ENCODE data around the gene PXMP2. TPM values are rescaled to one million over a fixed set of nuclear protein-coding genes. Genes with fewer than 3 reads are reported as not detected.

The PXMP2 gene
- 10 to 100 TPM; 12.5 to 18.2 (median 17.3) TPM for polyA plus RNA-seq

DNA sequence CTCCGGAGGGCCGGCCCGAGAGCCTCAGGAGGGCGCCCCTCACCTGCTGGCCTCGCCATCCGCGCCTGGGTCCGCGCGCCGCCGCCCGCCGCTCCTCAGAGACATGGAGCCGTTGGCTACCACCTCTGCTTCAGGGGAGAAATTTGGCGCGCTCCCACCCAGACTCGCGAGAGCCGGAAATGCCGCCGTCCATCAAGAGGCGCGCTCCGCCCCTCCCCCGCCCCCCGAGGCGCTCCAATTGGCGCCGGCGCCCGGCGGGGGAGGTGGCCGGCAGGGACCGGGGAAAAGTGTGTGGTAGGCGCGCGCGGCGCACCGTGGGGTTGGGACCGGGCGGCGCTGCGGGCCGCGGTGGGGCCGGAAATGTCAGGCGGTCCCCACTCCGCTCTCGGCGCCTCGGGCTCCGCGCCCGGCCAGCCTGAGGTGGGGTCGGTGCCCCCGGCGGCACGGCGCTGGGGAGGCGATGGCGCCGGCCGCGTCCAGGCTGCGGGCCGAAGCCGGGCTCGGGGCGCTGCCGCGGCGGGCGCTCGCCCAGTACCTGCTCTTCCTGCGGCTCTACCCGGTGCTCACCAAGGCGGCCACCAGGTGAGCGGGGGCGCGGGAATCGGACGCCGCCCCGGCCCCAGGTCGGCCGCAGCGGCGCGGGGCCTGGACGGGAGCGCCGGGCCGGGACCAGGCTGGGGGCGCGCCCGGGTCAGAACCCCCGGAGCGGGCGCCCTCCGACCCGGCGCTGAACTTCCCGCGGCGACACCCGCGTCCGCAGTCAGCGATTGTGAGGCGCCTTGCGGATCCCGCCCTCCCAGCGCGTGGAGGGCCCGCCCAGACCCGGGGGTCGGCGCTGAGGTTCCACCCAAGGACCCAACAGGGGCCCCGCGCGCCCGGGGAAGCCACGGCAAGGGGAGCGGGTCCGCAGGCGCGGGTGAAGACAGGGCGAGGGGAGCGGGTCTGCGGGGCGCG is at the start of gene PXMP2, which contains the start of gene POLE:
PXMP2 (plus strand) TSS at position 377 of the 954 bp plus-strand sequence; CDS start at position 461, 84 bp downstream.
POLE (minus strand) TSS at position 132 of the 954 bp plus-strand sequence; CDS start at position 105, 27 bp downstream.
- H3K27ac Mint-ChIP-seq = peak within 1 kb of the TSS in 3 of 6 donors; percentile 67 to 76 (median 69)
- no peaks in the 10 kb centered on the region for H3K9me3 Mint-ChIP-seq
- H3K27me3 Mint-ChIP-seq (ENCODE audit: low read depth in 3 of 3) = peaks cover 0 to 2% (median 1%) of the 10 kb centered on the region in 3 donors
- peak within 1 kb of the TSS; percentile 73 to 85 (median 84) for H3K4me3 Mint-ChIP-seq
- DNase-seq = peak; percentile 88 to 92 (median 90)
- peaks cover 14 to 25% of the 10 kb centered on the region in 2 donors for H3K4me1 Mint-ChIP-seq
- H3K36me3 Mint-ChIP-seq = no peaks in the 10 kb centered on the region

DNA sequence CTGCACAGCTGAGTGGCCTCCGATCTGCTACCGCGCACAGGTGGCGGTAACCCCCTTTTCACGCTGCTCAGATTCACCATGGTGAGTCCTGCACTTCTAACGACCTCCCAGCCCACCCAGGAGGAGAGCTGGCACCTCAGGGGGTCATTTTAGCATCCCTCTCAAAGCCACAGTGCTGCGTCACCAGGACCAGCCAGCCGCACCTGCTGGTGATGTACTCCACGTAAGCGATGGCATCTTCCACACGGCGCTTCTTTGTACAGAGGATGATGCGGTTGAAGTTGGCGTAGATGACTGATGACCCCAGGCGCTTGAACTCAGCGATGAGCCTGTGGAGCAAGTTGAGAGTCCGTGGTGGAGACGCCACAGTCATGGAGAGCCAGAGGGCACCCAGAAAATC is 49.6 kb upstream of the PXMP2 start:
- Mint-ChIP-seq H3K27ac (no peak overlapping the region), H3K36me3 (peaks cover 13 to 35% (median 16%) of the 10 kb centered on the region in 3 donors), H3K4me1 (peaks cover 12 to 16% of the 10 kb centered on the region in 2 donors), H3K4me3 (no peak overlapping the region), H3K27me3 (ENCODE audit: low read depth in 3 of 3) (peaks cover 0 to 4% (median 2%) of the 10 kb centered on the region in 3 donors), H3K9me3 (no peaks in the 10 kb centered on the region)
- no peak for DNase-seq

DNA sequence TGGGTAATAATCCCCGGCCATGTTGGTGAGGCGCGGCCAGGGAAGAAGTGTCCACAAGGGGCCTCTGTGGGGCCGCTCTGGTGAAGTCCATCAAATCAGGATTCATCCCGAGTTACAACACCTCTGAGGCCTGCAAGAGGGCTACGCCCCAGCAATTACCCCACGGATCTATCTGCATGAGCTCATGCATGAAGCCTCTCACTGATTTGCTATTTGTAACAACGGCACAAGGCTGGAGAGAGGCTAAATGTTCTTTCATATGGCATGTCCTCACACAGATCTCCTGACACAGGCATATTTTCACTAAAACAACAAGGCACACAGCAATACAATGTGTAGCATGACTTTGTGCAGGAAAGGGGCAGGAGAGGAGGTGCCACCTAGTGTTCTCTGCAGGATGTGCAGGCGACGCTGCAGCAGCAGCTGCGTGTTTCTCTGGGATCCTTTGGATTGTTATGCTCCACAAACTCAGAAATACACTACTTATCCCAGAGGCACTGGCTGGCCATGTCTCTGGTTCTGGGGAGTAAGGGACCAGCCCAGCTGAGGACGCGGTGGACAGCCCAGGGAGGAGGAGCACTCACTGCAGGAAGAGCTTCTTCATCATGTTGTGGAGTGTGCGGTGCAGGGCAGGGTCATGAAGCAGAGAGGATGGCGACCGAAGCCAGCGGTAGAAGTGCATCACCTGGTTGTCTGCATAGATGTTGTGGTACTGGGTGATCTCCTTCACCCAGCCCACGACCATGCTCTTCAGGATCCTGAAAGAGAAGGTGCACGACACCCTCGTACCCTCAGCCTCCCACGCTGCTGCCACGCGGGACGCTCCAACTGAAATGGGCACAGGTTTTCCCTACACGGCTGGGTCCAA is 48.6 kb upstream of the PXMP2 start:
- Mint-ChIP-seq H3K27me3 (ENCODE audit: low read depth in 3 of 3) (peaks cover 0 to 4% (median 2%) of the 10 kb centered on the region in 3 donors), H3K36me3 (peaks cover 13 to 38% (median 16%) of the 10 kb centered on the region in 3 donors), H3K4me1 (peaks cover 12 to 16% of the 10 kb centered on the region in 2 donors), H3K27ac (peak overlapping the region in 2 of 6 donors; percentile 13 to 32), H3K9me3 (no peaks in the 10 kb centered on the region), H3K4me3 (no peak overlapping the region)
- no peak for DNase-seq

DNA sequence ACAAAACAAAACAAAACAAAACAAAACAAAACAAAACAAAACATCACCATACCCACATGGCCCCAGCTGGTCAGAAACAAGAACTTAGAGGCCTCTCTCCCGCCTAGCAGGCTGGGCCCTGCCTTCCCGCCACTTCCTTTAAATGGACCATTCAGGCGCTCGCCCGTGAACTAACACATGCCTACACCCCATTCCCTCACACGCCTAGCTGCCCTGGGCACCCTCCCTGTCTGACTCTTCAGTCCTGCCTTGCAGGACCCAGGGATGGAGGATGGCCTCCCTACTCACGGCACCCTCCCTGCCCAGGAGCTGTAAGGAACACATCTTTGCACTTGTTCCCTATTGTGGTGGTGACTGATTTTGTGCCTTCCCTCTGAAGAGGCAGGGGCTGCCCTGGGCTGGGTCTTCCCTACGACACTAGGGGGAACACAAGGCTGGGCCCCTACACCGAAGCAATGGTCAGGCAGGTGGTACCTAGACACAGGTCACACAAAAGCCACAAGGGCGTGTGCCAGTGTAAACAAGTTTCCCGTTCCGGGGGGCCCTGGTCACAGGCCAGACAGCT is 47.3 kb upstream of the PXMP2 start:
- Mint-ChIP-seq H3K4me3 (no peak overlapping the region), H3K4me1 (peaks cover 12 to 16% of the 10 kb centered on the region in 2 donors), H3K9me3 (no peaks in the 10 kb centered on the region), H3K27ac (peak overlapping the region in 1 of 6 donors; percentile 48), H3K27me3 (ENCODE audit: low read depth in 3 of 3) (peaks cover 0 to 2% (median 0%) of the 10 kb centered on the region in 3 donors), H3K36me3 (peaks cover 8 to 34% (median 10%) of the 10 kb centered on the region in 3 donors)
- no peak for DNase-seq

DNA sequence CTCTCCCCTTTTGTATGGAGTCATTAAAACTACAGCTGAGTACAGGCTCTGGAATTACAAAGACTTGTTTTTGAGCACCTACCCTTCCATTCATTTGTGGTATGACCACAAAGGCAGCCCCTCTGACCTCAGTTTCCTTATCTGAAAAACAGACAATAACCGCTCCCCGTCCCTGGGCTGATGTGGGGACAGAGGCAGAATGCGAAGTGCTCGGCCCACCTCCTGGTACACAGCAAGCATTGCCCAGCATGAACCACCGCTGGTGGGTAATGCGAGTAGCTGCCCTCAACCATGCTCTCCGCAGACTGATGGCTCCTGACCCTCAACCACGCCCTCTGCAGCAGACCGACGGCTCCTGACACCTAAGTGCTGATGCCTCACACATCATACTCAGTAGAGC is 46.5 kb upstream of the PXMP2 start:
- Mint-ChIP-seq H3K36me3 (peaks cover 10 to 26% (median 11%) of the 10 kb centered on the region in 3 donors), H3K9me3 (no peaks in the 10 kb centered on the region), H3K27ac (peak overlapping the region in 3 of 6 donors; percentile 24 to 77 (median 46)), H3K4me1 (peaks cover 12 to 16% of the 10 kb centered on the region in 2 donors), H3K27me3 (ENCODE audit: low read depth in 3 of 3) (no peaks in the 10 kb centered on the region), H3K4me3 (peak overlapping the region in 2 of 5 donors; percentile 1 to 9)
- no peak for DNase-seq

GRCh38 chr12:132641811-132642650 is 45.4 kb upstream of the PXMP2 start:
- H3K4me3 Mint-ChIP-seq = no peak overlapping the region
- peaks cover 12 to 16% of the 10 kb centered on the region in 2 donors for H3K4me1 Mint-ChIP-seq
- H3K27ac Mint-ChIP-seq = peak overlapping the region in 1 of 6 donors; percentile 46
- H3K27me3 Mint-ChIP-seq (ENCODE audit: low read depth in 3 of 3) = no peaks in the 10 kb centered on the region
- peaks cover 12 to 27% (median 13%) of the 10 kb centered on the region in 3 donors for H3K36me3 Mint-ChIP-seq
- no peaks in the 10 kb centered on the region for H3K9me3 Mint-ChIP-seq
- no peak for DNase-seq

DNA sequence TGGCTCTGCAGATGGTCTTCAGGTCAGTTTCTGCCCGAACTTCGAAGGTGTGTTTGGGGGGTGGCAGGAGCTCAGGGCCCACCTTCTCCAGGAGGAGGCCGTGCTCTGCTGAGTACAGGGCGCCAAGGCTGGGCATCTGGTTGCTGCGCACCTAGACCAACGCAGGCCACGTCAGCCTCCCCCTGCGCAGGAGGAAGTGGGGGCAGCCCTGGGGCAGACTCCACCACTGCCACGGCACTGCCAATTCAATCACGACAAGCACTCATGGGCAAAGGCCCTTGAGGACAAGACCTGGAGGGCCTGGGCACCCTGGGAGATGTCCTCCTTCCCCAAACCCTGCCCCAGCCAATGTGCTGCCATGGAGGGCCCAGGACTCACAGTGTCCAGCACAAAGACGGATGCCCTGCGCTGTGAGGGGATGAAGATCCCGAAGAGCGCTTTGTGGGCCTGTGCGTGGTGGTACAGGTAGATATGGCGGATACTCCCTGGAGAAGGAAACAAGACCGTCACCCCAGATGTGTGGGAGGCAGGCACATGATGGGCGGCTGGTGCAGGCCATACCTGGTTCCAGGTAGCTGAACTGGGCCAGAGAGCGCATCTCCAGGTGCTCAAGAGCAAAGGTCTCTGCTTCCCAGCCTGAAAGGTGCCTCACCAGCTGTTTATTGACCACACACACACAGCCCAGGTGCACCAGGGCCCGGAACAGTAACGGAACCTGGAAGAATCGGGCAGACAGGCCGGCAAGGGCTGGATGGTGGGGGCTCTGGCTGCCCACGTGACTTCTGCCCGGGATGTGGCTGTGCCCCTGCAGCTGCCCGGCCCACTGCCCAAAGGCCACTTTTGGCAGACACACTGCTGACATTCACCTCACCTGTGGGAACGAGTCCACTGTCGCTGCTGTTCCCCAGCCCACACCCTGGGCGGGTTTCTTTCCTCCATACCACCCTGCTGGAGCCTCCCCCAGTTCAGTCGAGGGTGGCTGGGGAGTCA is 44.2 kb upstream of the PXMP2 start:
- no peaks in the 10 kb centered on the region for H3K27me3 Mint-ChIP-seq (ENCODE audit: low read depth in 3 of 3)
- DNase-seq = no peak
- H3K36me3 Mint-ChIP-seq = peaks cover 11 to 30% (median 13%) of the 10 kb centered on the region in 3 donors
- H3K9me3 Mint-ChIP-seq = no peaks in the 10 kb centered on the region
- no peak overlapping the region for H3K27ac Mint-ChIP-seq
- H3K4me3 Mint-ChIP-seq = no peak overlapping the region
- peaks cover 11 to 16% of the 10 kb centered on the region in 2 donors for H3K4me1 Mint-ChIP-seq

GRCh38 chr12:132646850-132647249 is 40.5 kb upstream of the PXMP2 start:
- H3K27ac Mint-ChIP-seq = no peak overlapping the region
- no peak overlapping the region for H3K4me3 Mint-ChIP-seq
- no peak for DNase-seq
- no peaks in the 10 kb centered on the region for H3K9me3 Mint-ChIP-seq
- H3K36me3 Mint-ChIP-seq = peaks cover 6 to 26% (median 21%) of the 10 kb centered on the region in 3 donors
- H3K27me3 Mint-ChIP-seq (ENCODE audit: low read depth in 3 of 3) = no peaks in the 10 kb centered on the region
- no peaks in the 10 kb centered on the region for H3K4me1 Mint-ChIP-seq

GRCh38 chr12:132647858-132648257 is 39.5 kb upstream of the PXMP2 start:
- DNase-seq = no peak
- peaks cover 6 to 36% (median 26%) of the 10 kb centered on the region in 3 donors for H3K36me3 Mint-ChIP-seq
- H3K4me1 Mint-ChIP-seq = no peaks in the 10 kb centered on the region
- no peak overlapping the region for H3K27ac Mint-ChIP-seq
- no peak overlapping the region for H3K4me3 Mint-ChIP-seq
- H3K9me3 Mint-ChIP-seq = no peaks in the 10 kb centered on the region
- H3K27me3 Mint-ChIP-seq (ENCODE audit: low read depth in 3 of 3) = no peaks in the 10 kb centered on the region

DNA sequence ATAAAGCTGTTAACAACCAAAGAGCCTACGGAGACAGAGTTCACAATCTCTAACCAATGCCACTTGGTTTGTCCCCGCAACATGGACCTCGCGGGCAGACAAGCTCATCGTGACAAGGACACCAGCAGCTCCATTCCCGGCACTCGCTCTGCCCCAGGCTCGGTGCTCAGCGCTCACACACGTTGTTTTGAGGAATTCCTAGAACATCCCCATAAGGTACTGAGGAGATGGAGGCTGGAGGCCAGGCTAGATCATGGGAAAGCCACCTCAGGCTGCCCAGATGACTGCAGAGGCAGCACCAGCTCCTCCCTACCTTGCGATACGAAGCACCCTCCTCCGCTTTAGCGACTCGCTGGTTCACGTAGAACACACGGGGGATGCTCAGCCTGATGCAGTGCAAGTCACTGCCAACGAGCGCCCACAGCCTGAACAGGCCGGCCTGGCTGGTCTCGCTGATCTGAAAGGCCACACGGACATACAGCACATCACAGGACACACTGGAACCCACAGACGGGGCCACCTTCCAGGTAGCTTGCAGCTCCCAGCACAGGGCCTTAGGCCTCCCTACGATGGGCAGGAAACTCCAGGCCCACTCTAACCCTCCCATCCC is 38.7 kb upstream of the PXMP2 start:
- no peaks in the 10 kb centered on the region for H3K9me3 Mint-ChIP-seq
- H3K36me3 Mint-ChIP-seq = peaks cover 6 to 33% (median 26%) of the 10 kb centered on the region in 3 donors
- H3K4me3 Mint-ChIP-seq = no peak overlapping the region
- no peak for DNase-seq
- no peaks in the 10 kb centered on the region for H3K27me3 Mint-ChIP-seq (ENCODE audit: low read depth in 3 of 3)
- no peaks in the 10 kb centered on the region for H3K4me1 Mint-ChIP-seq
- no peak overlapping the region for H3K27ac Mint-ChIP-seq

DNA sequence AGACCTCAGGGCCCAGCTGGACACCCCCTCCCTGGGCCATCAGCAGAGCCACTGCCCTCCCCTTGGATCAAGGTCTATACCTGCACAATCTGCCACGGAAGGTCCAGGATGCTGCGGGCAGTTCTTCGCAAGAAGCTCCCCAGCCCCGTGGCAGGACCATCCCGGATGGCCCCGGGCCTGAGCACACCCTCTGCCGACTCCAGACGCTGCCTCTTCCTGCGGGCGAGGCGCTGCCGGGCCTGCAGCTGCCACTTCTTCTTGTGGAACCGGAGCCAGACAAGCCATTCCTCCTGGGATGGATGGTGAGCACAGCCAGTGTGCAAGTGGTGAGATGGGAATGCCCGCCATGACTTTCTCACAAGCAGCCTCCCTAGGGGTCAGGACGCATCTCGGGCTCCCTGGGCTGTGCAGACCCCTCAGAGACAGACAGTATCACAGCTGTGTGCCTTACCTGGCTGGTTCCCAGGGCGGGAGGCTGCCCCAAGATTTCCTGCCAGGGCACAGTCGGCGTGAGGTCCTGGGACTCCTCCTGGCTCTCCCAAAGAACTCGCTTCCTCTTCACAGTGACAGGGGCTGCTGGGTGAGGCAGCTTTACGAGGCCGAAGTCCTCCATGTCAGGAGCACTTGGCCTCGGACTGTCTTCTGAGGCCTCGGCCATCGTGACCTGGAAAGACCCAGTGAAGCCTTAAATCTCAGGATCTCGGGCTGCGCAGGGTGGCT is 38.0 kb upstream of the PXMP2 start:
- no peaks in the 10 kb centered on the region for H3K4me1 Mint-ChIP-seq
- no peaks in the 10 kb centered on the region for H3K27me3 Mint-ChIP-seq (ENCODE audit: low read depth in 3 of 3)
- no peak overlapping the region for H3K4me3 Mint-ChIP-seq
- H3K27ac Mint-ChIP-seq = no peak overlapping the region
- DNase-seq = no peak
- H3K36me3 Mint-ChIP-seq = peaks cover 6 to 35% (median 26%) of the 10 kb centered on the region in 3 donors
- no peaks in the 10 kb centered on the region for H3K9me3 Mint-ChIP-seq

Data from immature natural killer cell (primary cell).